ENCODE data around the gene TMEM151A. TPM values are rescaled to one million over a fixed set of nuclear protein-coding genes. Genes with fewer than 3 reads are reported as not detected.

The TMEM151A gene
- total RNA-seq, 6 donors from 2014 or later = 0.29 to 1.9 TPM; not detected in 4

GRCh38 chr11:66259225-66259624 is 32.5 kb upstream of the TMEM151A start:
- Histone ChIP-seq H3K4me1 (peaks cover 11 to 20% (median 17%) of the 10 kb centered on the region in 4 donors), H3K27ac (no peak overlapping the region), H3K9me3 (no peaks in the 10 kb centered on the region), H3K36me3 (peaks cover 0 to 48% (median 24%) of the 10 kb centered on the region in 4 donors), H3K4me3 (peak overlapping the region in 1 of 4 donors; percentile 100), H3K27me3 (no peaks in the 10 kb centered on the region)
- DNase-seq = no peak
- TF ChIP-seq EP300 (IDR thresholded peaks at IDR 0.05) = no peak
- TF ChIP-seq, protein P1, sequence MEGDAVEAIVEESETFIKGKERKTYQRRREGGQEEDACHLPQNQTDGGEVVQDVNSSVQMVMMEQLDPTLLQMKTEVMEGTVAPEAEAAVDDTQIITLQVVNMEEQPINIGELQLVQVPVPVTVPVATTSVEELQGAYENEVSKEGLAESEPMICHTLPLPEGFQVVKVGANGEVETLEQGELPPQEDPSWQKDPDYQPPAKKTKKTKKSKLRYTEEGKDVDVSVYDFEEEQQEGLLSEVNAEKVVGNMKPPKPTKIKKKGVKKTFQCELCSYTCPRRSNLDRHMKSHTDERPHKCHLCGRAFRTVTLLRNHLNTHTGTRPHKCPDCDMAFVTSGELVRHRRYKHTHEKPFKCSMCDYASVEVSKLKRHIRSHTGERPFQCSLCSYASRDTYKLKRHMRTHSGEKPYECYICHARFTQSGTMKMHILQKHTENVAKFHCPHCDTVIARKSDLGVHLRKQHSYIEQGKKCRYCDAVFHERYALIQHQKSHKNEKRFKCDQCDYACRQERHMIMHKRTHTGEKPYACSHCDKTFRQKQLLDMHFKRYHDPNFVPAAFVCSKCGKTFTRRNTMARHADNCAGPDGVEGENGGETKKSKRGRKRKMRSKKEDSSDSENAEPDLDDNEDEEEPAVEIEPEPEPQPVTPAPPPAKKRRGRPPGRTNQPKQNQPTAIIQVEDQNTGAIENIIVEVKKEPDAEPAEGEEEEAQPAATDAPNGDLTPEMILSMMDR (IDR thresholded peaks at IDR 0.05) = no peak
- no peak for TF ChIP-seq POLR2A (IDR thresholded peaks at IDR 0.05)
- ATAC-seq (ENCODE audit: low FRiP score in 2 of 2) = no peak
- WGBS, 2 donors = 95 to 96% methylated on average over 2 of the region's 2 CpGs

DNA sequence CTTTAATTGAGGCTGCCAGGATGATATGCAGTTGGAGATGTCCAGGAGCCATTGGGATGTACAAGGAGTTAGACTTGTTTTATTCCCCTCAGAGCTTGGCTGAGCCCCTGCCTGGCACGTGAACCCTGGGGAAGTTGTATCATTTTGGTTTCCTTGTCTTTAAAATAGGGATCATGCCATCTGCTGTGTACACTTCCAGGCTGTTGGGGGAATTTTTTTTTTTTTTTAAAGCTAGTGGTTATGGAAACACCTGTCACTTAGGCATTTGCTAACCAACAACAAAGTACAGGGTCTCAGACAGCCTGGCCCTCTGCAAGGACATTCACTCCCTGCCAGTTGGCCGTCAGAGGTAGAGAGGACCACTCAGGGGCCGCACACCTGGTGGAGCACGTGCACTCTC is 31.7 kb upstream of the TMEM151A start:
- TF ChIP-seq, protein P1 (IDR thresholded peaks at IDR 0.05) = no peak
- no peak for TF ChIP-seq POLR2A (IDR thresholded peaks at IDR 0.05)
- no peak for TF ChIP-seq POLR2AphosphoS5 (IDR thresholded peaks at IDR 0.05)
- no peak for TF ChIP-seq EP300 (IDR thresholded peaks at IDR 0.05)
- WGBS, 2 donors = 91 to 92% methylated on average over 4 of the region's 4 CpGs
- Histone ChIP-seq H3K27me3 (no peaks in the 10 kb centered on the region), H3K27ac (no peak overlapping the region), H3K4me3 (no peak overlapping the region), H3K9me3 (no peaks in the 10 kb centered on the region), H3K36me3 (peaks cover 0 to 55% (median 26%) of the 10 kb centered on the region in 4 donors), H3K4me1 (peaks cover 11 to 20% (median 17%) of the 10 kb centered on the region in 4 donors)
- DNase-seq (no peak), ATAC-seq (ENCODE audit: low FRiP score in 2 of 2) (no peak)

DNA sequence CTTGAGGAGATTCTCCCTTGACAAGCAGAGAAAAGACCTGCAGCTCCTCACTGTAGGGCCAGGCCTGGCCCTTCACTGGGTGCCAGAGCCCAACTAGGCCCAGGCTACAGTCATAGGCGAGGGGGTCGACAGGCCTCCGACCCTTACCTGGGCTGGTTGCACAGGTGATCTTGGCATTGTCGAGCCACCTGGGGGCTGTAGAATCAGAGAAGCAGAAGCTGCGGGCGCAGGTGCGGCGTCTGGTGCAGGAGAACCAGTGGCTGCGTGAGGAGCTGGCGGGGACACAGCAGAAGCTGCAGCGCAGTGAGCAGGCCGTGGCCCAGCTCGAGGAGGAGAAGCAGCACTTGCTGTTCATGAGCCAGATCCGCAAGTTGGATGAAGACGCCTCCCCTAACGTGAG is 30.1 kb upstream of the TMEM151A start:
- no peaks in the 10 kb centered on the region for H3K9me3 ChIP-seq
- 93 to 97% methylated on average over 16 of the region's 16 CpGs for WGBS, 2 donors
- no peak for TF ChIP-seq POLR2AphosphoS5 (IDR thresholded peaks at IDR 0.05)
- DNase-seq (peak in 1 of 2 donors; percentile 81), ATAC-seq (ENCODE audit: low FRiP score in 2 of 2) (no peak)
- H3K4me1 ChIP-seq = peaks cover 13 to 20% (median 17%) of the 10 kb centered on the region in 4 donors
- H3K36me3 ChIP-seq = peaks cover 0 to 60% (median 29%) of the 10 kb centered on the region in 4 donors
- H3K27me3 ChIP-seq = no peaks in the 10 kb centered on the region
- H3K27ac ChIP-seq = no peak overlapping the region
- H3K4me3 ChIP-seq = no peak overlapping the region

- peaks cover 15 to 23% (median 19%) of the 10 kb centered on the region in 4 donors for H3K4me1 ChIP-seq
- H3K9me3 ChIP-seq = no peaks in the 10 kb centered on the region
- DNase-seq = no peak
- H3K4me3 ChIP-seq = no peak overlapping the region
- no peak for ATAC-seq (ENCODE audit: low FRiP score in 2 of 2)
- WGBS, 2 donors = 91 to 95% methylated on average over 3 to 5 of the region's 5 CpGs
- no peak for TF ChIP-seq POLR2A (IDR thresholded peaks at IDR 0.05)
- TF ChIP-seq, protein P1 (IDR thresholded peaks at IDR 0.05) = no peak
- TF ChIP-seq POLR2AphosphoS5 (IDR thresholded peaks at IDR 0.05) = no peak
- no peak for TF ChIP-seq EP300 (IDR thresholded peaks at IDR 0.05)
- H3K36me3 ChIP-seq = peaks cover 0 to 60% (median 29%) of the 10 kb centered on the region in 4 donors
- H3K27me3 ChIP-seq = no peaks in the 10 kb centered on the region
- H3K27ac ChIP-seq = no peak overlapping the region
Observed at GRCh38 chr11:66262191-66262590, 29.5 kb upstream of the TMEM151A start.

- peaks cover 16 to 20% (median 20%) of the 10 kb centered on the region in 4 donors for H3K4me1 ChIP-seq
- TF ChIP-seq EP300 (IDR thresholded peaks at IDR 0.05) (no peak), POLR2AphosphoS5 (IDR thresholded peaks at IDR 0.05) (no peak), POLR2A (IDR thresholded peaks at IDR 0.05) (no peak)
- TF ChIP-seq, protein P1 (IDR thresholded peaks at IDR 0.05) = no peak
- H3K36me3 ChIP-seq = peaks cover 0 to 60% (median 29%) of the 10 kb centered on the region in 4 donors
- ATAC-seq (ENCODE audit: low FRiP score in 2 of 2) (no peak), DNase-seq (peak in 1 of 2 donors; percentile 73)
- 95 to 100% methylated on average over 1 to 7 of the region's 12 CpGs for WGBS, 2 donors
- H3K9me3 ChIP-seq = no peaks in the 10 kb centered on the region
- no peak overlapping the region for H3K4me3 ChIP-seq
- no peak overlapping the region for H3K27ac ChIP-seq
- no peaks in the 10 kb centered on the region for H3K27me3 ChIP-seq
Observed at GRCh38 chr11:66262696-66263095, 29.0 kb upstream of the TMEM151A start.
